HG03378 (cell line): ENCODE results near the gene MUC5AC.

Source experiments
- ATAC-seq: cut with Tn5 transposase; IDR thresholded peaks from one replicate; pipeline ENCODE4 v1.9.1; 2021; ENCODE audit warnings: mild to moderate bottlenecking, moderate library complexity; ENCODE audit not compliant: unreplicated experiment

Gene MUC5AC

GRCh38 chr11:1120532-1121330 is 37.0 kb upstream of the MUC5AC start:
- ATAC-seq = no peak

- ATAC-seq = no peak
Measured at GRCh38 chr11:1121331-1121812, 36.4 kb upstream of the MUC5AC start.

DNA sequence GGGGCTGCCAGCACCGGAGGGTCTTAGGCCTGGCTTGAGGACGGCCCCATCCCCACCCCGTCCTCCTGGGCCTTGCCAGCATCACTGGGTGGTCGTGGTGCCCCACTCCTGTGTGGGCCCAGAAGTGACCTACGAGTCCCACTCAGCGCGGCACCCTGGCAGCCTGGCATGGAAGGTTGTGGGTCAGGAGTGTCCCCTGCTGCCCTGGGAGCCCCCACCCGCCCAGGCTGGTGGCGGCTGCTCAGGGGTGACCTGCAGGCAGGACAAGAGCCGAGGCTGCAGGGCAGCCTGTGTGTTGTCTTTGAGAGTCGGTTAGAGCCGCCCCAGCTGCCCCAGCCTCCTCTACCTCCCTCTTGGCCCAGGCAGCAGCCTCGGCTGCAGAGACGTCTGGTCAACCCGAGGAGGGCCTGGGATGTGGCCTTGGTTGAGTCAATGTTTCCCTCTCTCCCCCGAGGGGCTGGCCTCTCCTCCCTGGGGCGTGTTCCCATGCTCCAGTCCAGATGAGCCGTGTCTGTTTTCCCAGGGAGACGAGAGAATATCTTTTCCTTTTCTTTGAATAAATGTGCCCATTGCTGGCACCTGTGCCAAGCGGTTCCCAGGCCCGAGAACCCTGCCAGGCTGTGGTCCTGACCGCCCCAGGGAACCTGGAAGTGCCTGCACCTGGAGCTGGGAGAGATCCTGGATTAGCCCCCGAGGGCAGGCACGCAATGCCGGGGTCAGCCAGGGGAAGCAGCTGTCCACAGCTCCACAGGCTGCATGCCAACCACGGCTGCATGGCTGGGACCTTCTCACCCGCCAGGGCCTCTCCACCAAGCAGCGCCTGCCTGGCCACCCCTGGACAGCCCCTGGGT is 35.7 kb upstream of the MUC5AC start:
- no peak for ATAC-seq

- no peak for ATAC-seq
Measured at GRCh38 chr11:1122664-1123002, 35.1 kb upstream of the MUC5AC start.

DNA sequence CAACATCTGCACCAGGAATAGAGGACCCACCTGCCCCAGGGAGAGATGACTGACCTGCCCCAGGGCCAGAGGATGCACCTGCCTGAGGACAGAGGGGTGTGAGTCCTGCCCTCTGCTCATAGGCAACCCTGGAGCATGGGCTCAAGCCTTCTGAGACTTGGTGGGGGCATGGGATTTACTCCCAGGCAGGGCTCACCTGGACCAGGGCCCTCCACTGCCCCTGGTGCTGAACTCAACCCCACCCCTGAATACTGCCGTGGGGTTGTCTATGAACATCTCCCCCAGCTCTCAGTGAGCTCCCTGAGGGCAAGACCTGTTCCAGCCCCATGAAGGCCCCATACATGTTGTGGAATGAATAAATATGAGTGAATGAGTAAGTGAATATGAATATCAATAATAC is 33.8 kb upstream of the MUC5AC start:
- no peak for ATAC-seq

DNA sequence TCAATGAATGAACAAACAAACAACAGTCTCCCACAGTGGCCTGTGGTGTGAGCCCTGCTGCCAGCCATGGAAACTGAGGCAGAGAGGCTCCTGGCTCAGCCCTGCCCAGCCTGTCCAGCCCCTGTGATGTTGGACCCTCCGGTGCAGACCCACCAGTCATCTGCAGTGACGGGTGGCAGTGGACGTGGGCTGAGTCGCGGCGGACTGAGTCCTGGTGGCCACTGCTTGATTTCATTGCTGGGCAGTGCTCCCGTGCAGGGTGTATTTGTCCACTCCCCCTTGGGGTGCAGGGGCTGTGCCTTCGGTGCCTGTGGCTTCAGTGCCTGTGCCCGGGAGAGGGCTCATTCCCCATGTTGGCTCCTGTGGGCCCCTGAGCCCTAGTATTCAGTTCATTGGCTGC is 31.9 kb upstream of the MUC5AC start:
- no peak for ATAC-seq

DNA sequence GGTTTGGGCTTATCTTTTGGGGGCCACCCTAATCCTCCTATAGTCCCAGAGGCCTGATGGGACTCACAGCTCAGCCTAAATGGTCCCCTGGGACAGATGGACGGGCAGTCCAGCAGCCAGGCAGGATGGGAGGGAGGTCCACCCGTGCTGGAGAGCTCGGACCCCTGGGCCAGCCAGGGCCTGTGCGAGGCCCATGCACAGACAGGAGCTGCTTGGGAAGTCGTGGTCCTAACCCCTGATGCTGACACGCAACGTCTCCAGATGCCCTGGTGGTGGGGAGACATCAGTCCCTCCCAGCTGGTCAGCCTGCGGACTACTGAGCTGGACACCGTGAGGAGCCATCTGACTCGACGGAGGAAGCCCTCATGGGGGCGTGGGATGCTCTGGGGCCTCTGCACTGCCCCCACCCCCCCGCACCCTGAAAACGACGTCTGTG is 31.2 kb upstream of the MUC5AC start:
- no peak for ATAC-seq

GRCh38 chr11:1126935-1127663 is 30.7 kb upstream of the MUC5AC start:
- ATAC-seq = no peak

DNA sequence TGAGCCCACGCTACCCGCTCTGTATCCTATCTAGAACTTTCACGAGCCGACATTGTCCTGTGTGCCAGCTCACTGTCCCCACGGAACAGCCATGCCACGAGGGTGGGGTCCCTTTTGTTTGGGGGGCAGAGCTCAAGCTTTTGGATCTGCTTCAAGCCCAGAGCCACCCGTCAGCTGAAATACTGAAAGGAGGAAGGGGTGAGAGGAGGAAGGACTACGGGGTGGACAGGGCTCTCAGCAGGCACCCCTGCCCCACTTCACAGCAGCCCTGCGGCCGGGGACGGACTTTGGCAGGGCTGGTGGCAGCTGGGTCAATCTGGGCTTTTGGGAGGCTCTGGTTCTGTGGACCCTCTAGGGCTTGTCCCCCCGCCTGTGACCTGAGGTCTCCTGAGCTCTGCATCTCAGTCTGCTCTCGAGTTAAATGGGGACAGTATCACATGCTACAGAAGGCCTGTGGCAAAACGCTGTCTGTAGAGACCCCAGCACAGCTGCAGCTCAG is 30.0 kb upstream of the MUC5AC start:
- no peak for ATAC-seq

DNA sequence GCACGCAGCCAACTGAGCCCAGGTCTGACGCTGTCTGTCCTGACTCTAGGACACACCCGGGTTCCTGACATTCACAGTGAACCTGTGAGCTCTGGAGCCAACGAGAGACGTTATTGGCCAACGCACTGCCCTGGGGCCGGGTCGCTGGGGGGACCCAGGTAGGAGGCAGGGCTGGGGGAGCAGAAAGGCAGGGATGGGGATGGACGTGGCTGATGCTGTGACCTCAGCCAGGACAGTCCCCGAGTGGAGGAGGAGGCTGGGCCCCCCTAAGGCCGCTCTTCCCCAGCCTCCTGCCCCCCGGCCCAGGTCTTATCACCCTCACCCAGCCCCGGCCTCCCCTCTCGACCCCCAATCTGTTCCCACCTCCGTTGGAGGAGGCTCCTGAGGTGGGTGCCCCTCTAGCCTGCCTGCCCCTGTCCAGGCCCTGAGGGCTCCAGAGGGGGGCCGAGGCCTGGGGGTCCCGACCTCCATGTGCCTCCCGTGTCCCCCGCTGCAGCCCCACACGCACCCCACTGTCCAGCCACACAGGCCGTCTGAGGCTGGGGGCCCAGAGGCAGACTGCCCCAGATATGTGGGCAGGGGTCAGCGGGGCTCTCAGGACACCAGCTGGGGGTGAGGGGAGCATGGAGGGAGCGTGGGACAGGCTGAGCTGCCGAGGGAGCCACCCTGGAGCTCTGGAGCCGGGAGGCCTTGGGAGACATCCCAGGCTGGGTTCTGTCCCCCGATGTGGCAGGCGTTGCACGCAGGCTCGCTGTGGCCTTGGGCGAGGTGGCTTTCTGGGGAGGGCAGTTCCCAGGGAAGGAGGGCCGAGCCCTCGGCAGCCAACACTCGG is 29.2 kb upstream of the MUC5AC start:
- no peak for ATAC-seq

GRCh38 chr11:1129143-1129610 is 28.6 kb upstream of the MUC5AC start:
- ATAC-seq = no peak

- ATAC-seq = no peak
Measured at GRCh38 chr11:1129611-1130160, 28.1 kb upstream of the MUC5AC start.

- ATAC-seq = no peak
Measured at GRCh38 chr11:1130276-1131032, 27.3 kb upstream of the MUC5AC start.

DNA sequence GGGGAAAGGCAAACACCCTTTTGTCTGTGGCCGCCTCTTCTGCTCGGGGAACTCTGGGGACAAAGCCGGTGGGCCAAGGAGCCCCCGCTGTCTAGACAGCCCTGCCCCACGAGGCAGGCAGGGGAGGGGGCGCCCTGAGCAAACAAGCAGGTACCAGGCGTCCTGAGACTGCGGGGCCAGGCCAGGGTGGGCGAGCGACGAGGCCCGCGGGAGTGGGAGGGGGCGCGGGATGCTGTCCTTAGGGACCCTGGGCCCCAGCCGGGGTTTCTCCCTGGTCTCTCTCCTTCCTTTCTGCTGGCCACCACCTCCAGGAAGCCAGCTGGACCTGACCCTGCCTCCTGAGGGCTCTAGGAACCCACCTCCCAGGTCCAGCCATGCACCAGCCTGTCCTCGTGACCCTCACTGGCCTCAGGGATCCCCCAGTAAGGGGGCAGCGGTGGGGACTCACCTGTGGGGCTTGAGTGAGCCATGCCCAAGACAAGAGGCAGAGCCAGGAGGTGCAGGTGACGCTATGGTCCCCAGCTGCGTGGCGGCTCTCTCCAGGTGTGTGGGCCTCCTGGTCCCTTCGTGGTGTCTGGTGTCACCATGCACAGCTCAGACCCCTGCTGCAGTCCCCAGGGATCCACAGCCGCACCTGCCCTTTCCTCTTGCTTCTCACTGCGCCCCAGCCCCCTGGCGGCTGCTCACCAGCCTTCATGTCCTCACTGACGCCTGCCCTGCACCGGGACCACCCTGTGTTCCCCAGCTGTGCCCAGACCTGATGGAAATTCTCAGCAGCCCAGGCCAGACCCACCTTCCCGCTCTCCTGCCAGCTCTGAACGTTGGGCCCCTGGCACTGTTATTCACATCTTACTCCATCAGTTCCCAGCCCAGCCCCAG is 26.5 kb upstream of the MUC5AC start:
- ATAC-seq = no peak

DNA sequence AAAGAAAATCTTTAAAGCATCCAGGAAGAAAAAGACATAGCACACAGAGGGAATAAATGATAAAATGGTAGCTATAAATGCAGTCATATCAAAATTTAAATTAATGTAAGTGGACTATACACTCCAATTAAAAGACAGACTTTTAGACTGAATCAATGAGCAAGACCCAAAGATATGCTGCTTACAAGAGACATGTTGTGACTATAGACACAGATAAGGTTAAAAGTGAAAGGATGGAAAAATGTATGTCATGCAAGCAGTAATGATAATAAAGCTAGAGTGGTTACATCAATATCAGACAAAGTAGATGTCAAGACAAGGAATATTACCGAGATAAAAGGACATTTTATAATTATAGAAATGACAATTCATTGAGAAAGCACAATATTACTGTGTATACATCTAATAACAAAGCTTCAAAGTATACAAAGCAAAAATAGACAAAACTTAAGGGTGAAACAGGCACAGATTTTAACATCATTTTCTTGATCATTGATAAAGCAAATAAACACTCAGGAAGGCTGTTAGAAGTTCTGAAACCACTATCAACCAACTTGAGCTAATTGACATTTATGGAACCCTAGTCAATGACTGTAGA is 22.8 kb upstream of the MUC5AC start:
- ATAC-seq = no peak

- ATAC-seq = no peak
Measured at GRCh38 chr11:1138097-1138496, 19.7 kb upstream of the MUC5AC start.

DNA sequence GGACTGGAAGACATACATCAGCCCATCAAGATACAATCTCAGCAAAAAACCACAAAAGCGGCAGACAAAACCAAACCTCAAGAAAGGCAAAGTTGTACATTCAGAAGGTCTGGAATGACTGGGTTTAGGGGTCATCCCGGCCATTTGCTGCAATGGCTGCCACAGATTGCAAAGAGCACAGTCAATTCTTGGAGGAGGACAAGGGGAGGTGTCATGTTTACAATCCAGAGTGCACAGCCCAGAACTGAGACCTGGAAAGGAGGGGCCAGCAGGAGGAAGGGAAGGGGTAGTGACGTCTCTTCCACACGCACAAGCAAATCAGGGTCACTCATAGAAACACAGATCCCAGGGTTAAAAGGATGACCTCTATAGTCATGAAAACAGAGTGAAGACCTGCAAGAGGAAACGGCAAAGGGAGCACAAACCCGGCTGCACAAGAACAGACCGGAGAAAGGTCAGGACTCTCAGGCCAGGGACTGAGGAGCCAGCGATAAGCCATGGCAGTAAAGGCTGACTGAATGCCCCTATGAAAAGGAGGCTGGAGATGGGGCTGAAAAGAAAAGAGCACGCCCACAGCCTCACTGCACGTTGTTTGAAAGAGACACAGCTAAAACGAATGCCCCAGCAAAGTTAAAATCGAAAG is 18.2 kb upstream of the MUC5AC start:
- no peak for ATAC-seq
